T-helper 2 cell treated with Interferon-gamma antibody and Interleukin-4, amounts not matched to agents 100 ng/mL and 5 ng/mL, for 36 hours (primary cell): ENCODE data around the gene PPL. TPM values are rescaled to one million over a fixed set of nuclear protein-coding genes. Genes with fewer than 3 reads are reported as not detected.
"Not testable (repeated sequence)": the region's sequence is repeated elsewhere in the genome, so short reads cannot be mapped to it uniquely, and the experiment has no call there.

ENCODE experiments used
- intact Hi-C: fragments of 100-400 bp; cut with micrococcal nuclease; formaldehyde crosslinking; loops from one replicate; pipeline ENCODE4 v1.15.1; 2023
- total RNA-seq: library from RNA; stranded (reverse); gene quantifications from 2 replicates; pipeline ENCODE4 v1.2.3, GENCODE V29; 2022

Gene PPL
- total RNA-seq, 1 donor from 2014 or later: not detected

GRCh38 chr16:4913774-4914525, 23.0 kb downstream of the PPL start:
- intact Hi-C loops: no loop called here

GRCh38 chr16:4913130-4913773, 23.7 kb downstream of the PPL start:
- intact Hi-C loops: no loop called here

- intact Hi-C loops: no loop called here
Observed at GRCh38 chr16:4911970-4912386, 25.0 kb downstream of the PPL start.

- intact Hi-C loops: no loop called here
Observed at GRCh38 chr16:4910828-4911227, 26.1 kb downstream of the PPL start.

GRCh38 chr16:4909825-4910224, 27.1 kb downstream of the PPL start:
- intact Hi-C loops: no loop called here

- intact Hi-C loops: no loop called here
Observed at GRCh38 chr16:4908854-4909401, 28.0 kb downstream of the PPL start.

- intact Hi-C loops: no loop called here
Observed at GRCh38 chr16:4904942-4905615, 31.9 kb downstream of the PPL start.

GRCh38 chr16:4904108-4904941, 32.6 kb downstream of the PPL start:
- intact Hi-C loops: no loop called here

- intact Hi-C loops: no loop called here
Observed at GRCh38 chr16:4902038-4902437, 34.9 kb downstream of the PPL start.

- intact Hi-C loops: no loop called here
Observed at GRCh38 chr16:4900750-4901149, 36.2 kb downstream of the PPL start.

GRCh38 chr16:4900036-4900435, 36.9 kb downstream of the PPL start:
- intact Hi-C loops: no loop called here

GRCh38 chr16:4899474-4899846, 37.5 kb downstream of the PPL start:
- intact Hi-C loops: no loop called here

- intact Hi-C loops: no loop called here
Observed at GRCh38 chr16:4898811-4899473, 38.0 kb downstream of the PPL start.

- intact Hi-C loops: no loop called here
Observed at GRCh38 chr16:4897328-4897727, 39.6 kb downstream of the PPL start.

GRCh38 chr16:4896761-4897160, 40.2 kb downstream of the PPL start:
- intact Hi-C loops: not testable (repeated sequence)

GRCh38 chr16:4895366-4895765, 41.6 kb downstream of the PPL start:
- intact Hi-C loops: no loop called here

GRCh38 chr16:4894276-4895150, 42.4 kb downstream of the PPL start:
- intact Hi-C loops: no loop called here

GRCh38 chr16:4893103-4893862, 43.7 kb downstream of the PPL start:
- intact Hi-C loops: no loop called here
